ENCODE results near the gene BCL11A.

DNA sequence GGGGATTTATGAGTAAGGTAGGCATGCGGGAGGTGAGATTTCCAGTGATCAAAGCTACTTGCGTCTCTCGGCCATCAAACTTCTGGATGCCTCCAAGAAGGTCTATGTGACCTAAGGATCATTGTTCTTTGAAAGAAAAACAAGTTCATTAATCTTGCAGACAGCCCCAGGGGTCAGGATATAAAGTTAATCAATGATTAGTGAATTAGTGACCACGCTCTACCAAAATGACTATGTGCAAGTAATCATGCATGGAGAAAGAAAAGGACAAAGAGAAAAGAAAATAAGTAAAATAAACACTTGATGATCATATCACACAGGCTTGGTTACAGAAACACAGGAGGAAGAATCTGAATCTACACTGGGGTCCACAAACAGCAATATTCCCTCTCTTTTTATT, 42.5 kb upstream of the BCL11A start:
- TF ChIP-seq CTCF (conservative IDR thresholded peaks at IDR 0.05), result no peak
- TF ChIP-seq ZFX (IDR thresholded peaks at IDR 0.05), result no peak

Data from C4-2B (cell line).